HG03521 (cell line): Measurements from ENCODE around the gene ASB7.
"Not testable (repeated sequence)": the region's sequence is repeated elsewhere in the genome, so short reads cannot be mapped to it uniquely, and the experiment has no call there.

Source experiments
- ATAC-seq: cut with Tn5 transposase; IDR thresholded peaks from one replicate; pipeline ENCODE4 v1.9.1; 2021; ENCODE audit warnings: mild to moderate bottlenecking, moderate library complexity; ENCODE audit not compliant: unreplicated experiment

The ASB7 gene

GRCh38 chr15:100648951-100649350 is 46.6 kb downstream of the ASB7 start:
- no peak for ATAC-seq

DNA sequence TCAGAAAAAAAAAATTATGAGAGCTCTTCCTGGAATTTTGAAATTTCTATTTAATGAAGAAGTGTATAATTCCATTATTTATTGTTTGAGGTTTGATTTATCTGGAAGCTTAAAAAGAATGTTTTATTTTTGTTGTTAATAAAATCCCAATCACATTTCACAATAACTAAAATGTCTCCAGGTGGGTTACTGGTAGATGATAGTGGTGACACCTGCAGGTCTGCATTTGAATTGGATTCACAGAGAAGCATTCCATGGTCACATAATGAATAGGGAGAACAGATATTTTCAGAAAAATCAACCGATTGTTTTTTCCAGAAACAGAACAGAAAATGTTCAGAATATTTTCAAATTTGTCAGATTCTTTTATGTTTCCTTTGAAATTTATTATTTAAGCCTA is 48.3 kb downstream of the ASB7 start:
- ATAC-seq, result no peak

DNA sequence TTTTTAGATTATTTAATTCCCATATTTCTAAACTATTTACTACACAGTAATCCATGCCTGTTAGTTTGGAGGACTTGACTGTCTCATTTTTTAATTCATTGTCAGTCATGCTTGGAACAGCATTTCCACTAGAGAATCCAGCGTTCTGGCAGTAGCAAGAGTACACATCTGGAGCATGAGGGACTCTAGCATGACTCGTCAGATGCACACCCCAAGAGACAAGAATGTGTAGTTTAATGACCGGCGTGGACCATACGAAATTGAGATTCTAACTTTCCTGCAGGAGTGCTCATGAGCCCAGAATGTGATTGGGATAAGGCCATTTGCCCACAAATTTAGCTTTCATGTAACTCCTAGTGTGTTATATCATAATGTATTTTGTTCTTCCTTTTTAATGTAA is 48.9 kb downstream of the ASB7 start:
- ATAC-seq, result no peak

GRCh38 chr15:100652116-100652515 is 49.7 kb downstream of the ASB7 start:
- no peak for ATAC-seq

DNA sequence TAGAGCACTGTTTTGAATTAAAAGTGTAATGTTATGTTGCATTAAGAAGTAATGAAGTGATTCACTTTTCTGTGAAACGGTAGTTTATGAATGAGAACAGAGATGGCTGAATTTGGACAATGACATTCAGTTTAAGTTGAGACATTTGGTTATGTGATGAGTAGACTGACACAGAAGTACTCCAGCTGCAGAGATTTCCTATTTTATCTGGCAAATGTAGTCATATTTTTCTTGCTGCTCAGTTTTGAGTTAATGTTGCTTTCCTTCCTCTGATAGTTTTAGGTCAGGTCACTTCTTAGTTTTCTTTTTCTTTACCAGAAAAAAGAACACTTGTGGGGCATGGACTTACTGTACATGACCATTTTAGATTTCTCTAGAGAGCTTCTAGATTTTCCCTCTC is 51.2 kb downstream of the ASB7 start:
- ATAC-seq, result no peak

- no peak for ATAC-seq
These were observed 56.5 kb downstream of the ASB7 start for GRCh38 chr15:100658895-100659294.

DNA sequence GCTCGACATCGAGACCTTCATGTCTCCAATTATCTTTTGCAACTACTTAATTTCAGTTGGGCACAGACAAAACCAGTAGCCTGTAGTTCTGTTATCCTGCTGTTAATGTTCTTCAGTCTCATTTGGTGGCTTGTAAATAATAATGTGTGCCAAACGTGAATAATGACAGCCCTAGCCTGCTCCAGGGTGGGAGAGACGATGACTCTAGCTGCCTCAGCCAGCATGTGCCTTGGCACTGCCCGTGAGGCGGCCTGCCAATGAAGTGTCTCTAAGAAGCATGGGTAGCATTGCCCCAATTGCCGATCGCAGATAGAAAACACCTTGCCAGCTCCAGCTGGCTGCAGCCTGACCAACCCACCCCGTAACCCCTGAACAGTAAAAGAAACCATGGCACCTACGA is 58.8 kb downstream of the ASB7 start:
- no peak for ATAC-seq

GRCh38 chr15:100663086-100663914 is 60.9 kb downstream of the ASB7 start:
- ATAC-seq, result no peak

GRCh38 chr15:100663915-100664281 is 61.5 kb downstream of the ASB7 start:
- no peak for ATAC-seq

DNA sequence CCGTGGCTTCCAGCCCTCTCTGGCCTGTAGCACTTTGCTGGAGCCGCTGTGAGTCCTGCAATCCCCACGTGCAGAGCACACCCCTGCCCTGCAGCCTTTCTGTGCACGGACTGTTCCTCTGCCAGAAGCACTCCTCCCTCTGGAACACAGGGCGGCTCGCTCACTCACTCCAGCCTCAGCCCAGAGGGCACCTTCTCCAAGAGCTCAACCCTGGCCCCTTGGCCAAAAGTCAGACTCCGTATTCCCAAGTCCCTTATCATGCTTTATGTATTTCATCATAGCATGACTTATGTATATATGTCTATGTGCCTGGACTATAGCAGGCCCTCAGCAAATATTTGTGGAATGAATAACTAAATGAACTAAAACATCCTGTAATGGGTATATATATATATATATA is 63.2 kb downstream of the ASB7 start:
- ATAC-seq, result no peak

DNA sequence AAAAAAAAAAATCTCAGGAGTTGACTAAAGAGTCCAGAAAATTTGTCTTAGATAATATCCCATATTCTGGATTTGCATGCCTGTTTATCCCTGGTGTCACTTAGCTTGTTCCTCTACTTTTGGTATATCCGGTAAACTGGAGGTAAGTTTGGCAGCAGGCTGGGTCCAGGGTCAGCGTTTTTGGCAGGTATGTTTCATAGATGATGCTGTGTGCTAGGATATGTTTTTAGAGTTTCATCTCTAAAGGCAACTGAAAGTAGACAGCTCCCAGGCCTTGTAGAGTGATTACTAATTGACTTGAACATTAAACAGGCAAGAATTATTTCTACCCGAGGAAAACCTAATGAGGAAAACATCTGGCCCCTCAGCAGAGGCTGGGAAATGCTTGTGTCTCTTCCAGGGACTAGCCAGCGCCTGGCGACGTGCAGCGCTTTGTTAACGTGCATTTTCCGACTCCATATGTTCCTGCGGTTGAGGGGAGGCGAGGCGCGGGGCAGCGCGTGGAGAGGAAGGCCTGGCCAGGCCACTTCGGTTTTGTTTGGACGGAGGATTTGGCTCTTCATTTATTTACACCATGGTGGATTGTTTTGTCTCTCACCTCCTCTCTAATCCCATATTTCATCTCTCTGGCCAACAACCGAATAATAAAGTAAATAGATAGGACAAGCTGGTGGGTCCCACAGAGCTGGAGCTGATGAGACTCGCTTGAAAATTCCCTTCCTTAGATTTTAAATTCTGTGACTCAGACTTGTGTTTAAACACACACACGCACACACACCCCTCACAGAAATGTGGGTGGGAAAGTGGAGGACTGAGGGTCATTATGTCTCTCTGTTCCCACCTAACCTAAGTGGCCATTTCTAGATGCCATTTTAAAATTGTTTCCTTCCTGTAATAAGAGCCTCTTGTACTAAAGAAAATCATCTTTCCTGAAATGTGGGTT is 65.3 kb downstream of the ASB7 start:
- ATAC-seq, result no peak

DNA sequence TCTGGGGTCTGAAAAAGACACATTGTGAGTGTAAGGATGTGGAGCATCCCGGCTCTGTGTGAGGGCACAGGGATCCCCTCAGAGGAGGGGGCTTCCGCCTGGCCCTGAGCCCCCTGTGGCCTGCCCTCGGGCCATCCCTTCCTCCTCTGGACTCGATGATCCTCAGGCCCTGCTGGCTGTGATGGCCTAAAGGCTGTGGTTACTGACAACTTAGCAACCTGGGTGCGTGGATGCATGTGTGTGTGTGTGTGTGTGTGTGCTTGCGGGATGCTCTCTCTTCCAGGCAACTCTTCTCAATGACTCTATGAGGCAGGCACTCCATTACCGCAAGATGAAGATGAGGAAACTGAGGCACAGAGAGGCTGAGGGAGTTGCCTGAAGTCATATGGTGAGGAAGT is 66.0 kb downstream of the ASB7 start:
- ATAC-seq, result no peak

DNA sequence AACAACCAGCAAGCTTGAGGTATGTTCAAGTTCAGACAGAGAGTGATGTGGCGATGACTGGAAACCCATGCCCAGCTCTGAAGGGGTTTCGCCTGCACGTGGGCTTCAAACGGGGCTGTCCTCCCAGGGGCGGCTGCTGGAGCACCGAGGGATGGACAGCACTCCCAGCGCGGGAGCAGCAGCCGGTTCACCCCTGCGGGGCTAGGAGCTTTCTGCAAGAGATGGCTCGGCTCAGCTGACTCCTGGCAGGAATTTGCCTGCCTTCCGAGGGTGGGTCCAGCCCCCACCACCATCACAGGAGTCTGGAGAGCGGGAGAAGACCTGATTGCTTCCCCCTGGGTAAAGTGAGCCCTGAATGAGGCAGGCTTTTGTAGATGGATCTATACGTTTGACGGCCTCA is 66.9 kb downstream of the ASB7 start:
- no peak for ATAC-seq

GRCh38 chr15:100670505-100671021 is 68.2 kb downstream of the ASB7 start:
- ATAC-seq, result no peak

GRCh38 chr15:100671124-100671680 is 68.8 kb downstream of the ASB7 start:
- no peak for ATAC-seq

- no peak for ATAC-seq
These were observed 69.6 kb downstream of the ASB7 start for GRCh38 chr15:100671858-100672543.

- ATAC-seq, result no peak
These were observed 70.6 kb downstream of the ASB7 start for GRCh38 chr15:100672959-100673358.

DNA sequence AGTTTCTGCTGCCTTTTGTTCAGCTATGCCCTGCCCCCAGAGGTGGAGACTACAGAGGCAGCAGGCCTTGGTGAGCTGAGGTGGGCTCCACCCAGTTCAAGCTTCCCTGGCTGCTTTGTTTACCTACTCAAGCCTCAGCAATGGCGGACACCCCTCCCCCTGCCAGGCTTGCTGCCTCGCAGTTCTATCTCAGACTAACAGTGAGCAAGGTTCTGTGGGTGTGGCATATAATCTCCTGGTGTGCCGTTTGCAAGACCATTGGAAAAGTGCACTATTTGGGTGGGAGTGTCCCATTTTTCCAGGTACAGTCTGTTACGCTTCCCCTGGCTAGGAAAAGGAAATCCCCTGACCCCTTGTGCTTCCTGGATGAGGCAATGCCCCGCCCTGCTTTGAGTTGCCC is 76.8 kb downstream of the ASB7 start:
- ATAC-seq, result not testable (repeated sequence)

DNA sequence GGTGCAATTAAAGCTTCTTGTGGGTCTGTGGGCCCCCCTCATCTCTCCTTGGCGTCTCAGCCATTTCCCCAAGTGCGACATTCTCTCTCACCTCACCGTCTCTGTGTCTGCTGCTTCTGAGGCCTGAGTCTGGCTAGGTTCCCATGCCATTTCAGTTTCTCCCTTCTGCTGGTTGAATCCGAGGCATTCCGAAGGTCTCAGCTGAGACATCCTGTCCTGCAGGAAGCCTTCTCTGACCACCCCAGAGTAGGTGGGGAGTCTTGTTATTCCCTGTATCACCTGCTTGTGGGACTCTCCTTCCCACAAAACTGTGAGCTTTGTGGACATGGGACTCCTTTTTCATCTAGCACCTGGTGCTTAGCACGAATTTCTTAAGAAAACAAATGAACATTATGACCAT is 78.3 kb downstream of the ASB7 start:
- ATAC-seq, result no peak

GRCh38 chr15:100681335-100681746 is 79.0 kb downstream of the ASB7 start:
- no peak for ATAC-seq

DNA sequence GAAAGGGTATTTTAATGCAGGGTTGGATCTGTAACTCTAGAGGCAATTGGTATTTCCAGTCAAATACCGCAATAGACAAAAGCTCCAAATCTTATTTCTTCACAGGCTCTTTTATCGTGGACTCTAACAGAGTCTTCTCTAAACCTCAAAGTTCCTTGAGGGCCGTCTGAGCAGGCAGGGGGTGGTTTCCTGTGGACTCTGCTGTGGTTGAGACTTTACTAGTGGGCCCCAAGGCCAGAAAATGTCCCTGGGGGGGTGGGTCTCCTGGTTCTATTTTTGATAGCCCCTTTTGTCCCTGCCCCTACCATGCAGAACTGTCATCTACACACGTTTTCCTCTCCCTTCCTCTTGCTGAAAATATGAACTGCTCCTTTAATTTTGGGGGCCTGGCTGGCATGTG is 80.1 kb downstream of the ASB7 start:
- no peak for ATAC-seq
